Gastrocnemius medialis (tissue), 4 donors: Measurements from ENCODE around the gene HMGB3.

ENCODE experiments used
- CTCF ChIP-seq, 5 experiments: fragments of 450-650 bp in 3 of 5; fragments of 200-600 bp in 2 of 5; sonication (generic) in 2 of 5; IDR thresholded peaks in 4 of 5; conservative IDR thresholded peaks in 1 of 5; 1 replicate in 4 of 5; 2 replicates in 1 of 5; pipeline ENCODE4 v1.5.1; 2016 to 2019; ENCODE audit warnings: antibody characterized with exemption in 5 of 5, mild to moderate bottlenecking in 3 of 5, moderate library complexity in 3 of 5
- POLR2A ChIP-seq, 2 donors: fragments of 450-650 bp; IDR thresholded peaks; one replicate each; pipeline ENCODE4 v1.6.1; 2017; ENCODE audit warnings: antibody characterized with exemption in 2 of 2, mild to moderate bottlenecking in 2 of 2, moderate library complexity in 2 of 2

GRCh38 chrX:150959557-150959956, 23.6 kb upstream of the HMGB3 start:
- TF ChIP-seq CTCF (IDR thresholded peaks at IDR 0.05 in 4 of 5, conservative IDR thresholded peaks at IDR 0.05 in 1 of 5) (no peak), POLR2A (IDR thresholded peaks at IDR 0.05) (no peak)
